RWPE2 (cell line): ENCODE results near the gene ADAMTS6.
A peak's percentile ranks its signal among the peaks of the same experiment; 100 is the strongest.

Source experiments
- ATAC-seq: fragments of 200-7000 bp; cut with Tn5 transposase; 3 replicates; pipeline ENCODE4 v1.9.1; 2021; ENCODE audit warnings: low read depth
- DNase-seq: peaks from one replicate; pipeline ENCODE4 v3.0.0-alpha.2; 2020; ENCODE audit warnings: low spot score
- H3K27ac ChIP-seq: fragments of 450-650 bp; 2 replicates; pipeline ENCODE4 v1.5.1; 2017; ENCODE audit warnings: mild to moderate bottlenecking; ENCODE audit not compliant: poor library complexity, severe bottlenecking
- H3K27me3 ChIP-seq: fragments of 250-450 bp; sonication (Bioruptor Pico); 2 replicates; pipeline ENCODE4 v1.5.1; 2021; ENCODE audit warnings: mild to moderate bottlenecking, moderate library complexity; ENCODE audit not compliant: insufficient read depth, poor library complexity, severe bottlenecking
- H3K36me3 ChIP-seq: fragments of 250-450 bp; sonication (Bioruptor Pico); 2 replicates; pipeline ENCODE4 v1.5.1; 2020; ENCODE audit warnings: low read depth, mild to moderate bottlenecking, moderate library complexity
- H3K4me1 ChIP-seq: fragments of 250-450 bp; sonication (Bioruptor Pico); 2 replicates; pipeline ENCODE4 v1.5.1; 2021; ENCODE audit warnings: mild to moderate bottlenecking, moderate library complexity; ENCODE audit not compliant: insufficient read depth, poor library complexity, severe bottlenecking
- H3K4me3 ChIP-seq: fragments of 250-450 bp; sonication (Bioruptor Pico); 2 replicates; pipeline ENCODE4 v1.5.1; 2021; ENCODE audit warnings: mild to moderate bottlenecking, moderate library complexity; ENCODE audit not compliant: severe bottlenecking
- H3K9me3 ChIP-seq: fragments of 250-450 bp; sonication (Bioruptor Pico); 2 replicates; pipeline ENCODE4 v1.5.1; 2021; ENCODE audit warnings: mild to moderate bottlenecking, moderate library complexity; ENCODE audit not compliant: severe bottlenecking
- CTCF ChIP-seq: fragments of 450-650 bp; IDR thresholded peaks from one replicate; pipeline ENCODE4 v1.5.1; 2017; ENCODE audit warnings: mild to moderate bottlenecking, moderate library complexity; ENCODE audit not compliant: poor library complexity, severe bottlenecking

The ADAMTS6 gene

DNA sequence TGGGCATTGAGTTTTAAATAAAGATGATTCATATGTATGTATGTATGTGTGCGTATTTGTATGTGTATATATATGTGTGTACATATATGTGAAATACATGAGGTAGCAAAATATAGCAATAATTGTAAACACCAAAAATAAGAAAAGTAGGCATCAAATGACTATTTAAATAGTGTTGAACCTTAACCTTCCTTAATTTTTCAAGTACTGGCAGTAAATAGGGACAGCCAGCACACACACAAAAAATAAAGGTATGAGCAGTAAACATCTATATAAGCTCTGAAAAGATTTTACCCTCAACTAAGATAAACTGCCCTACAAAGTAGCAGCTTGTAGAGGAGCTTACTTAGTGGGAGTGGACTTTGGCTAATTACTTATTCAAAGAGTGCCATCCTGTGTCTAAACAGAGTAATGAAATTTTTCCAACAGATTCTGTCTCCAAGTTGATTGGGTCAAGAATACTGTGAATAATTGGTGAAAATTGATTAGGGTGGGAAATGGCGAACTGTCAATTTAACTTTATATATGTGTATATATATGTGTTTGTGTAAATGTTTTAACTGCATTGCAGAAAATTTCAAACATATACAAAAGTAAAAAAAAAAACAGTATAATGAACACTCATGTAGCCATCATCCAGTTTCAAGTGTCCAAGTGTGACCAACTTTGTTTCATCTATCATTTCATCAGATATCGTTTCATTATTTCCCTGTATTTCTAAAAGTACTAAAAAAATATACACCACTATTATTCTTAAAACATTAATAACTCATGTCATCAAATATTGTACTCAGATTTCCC, 2.0 kb upstream of the ADAMTS6 start:
- Histone ChIP-seq H3K27me3 (no peaks in the 10 kb centered on the region), H3K27ac (peak overlapping the region; percentile 78), H3K4me3 (peak overlapping the region; percentile 45), H3K36me3 (no peaks in the 10 kb centered on the region), H3K4me1 (peaks cover 9% of the 10 kb centered on the region), H3K9me3 (no peaks in the 10 kb centered on the region)
- ATAC-seq (peak; percentile 58), DNase-seq (no peak)
- peak; percentile 94 for TF ChIP-seq CTCF

- TF ChIP-seq CTCF, result no peak
- H3K4me1 ChIP-seq, result peaks cover 13% of the 10 kb centered on the region
- no peak for DNase-seq
- H3K9me3 ChIP-seq, result no peaks in the 10 kb centered on the region
- H3K27ac ChIP-seq, result peak overlapping the region; percentile 78
- no peaks in the 10 kb centered on the region for H3K36me3 ChIP-seq
- H3K4me3 ChIP-seq, result peak overlapping the region; percentile 45
- H3K27me3 ChIP-seq, result no peaks in the 10 kb centered on the region
- ATAC-seq, result peak; percentile 19; the same call in 1 of the 3 replicates
These were observed 1.2 kb upstream of the ADAMTS6 start for GRCh38 chr5:65482736-65483545.

- no peak for TF ChIP-seq CTCF
- no peaks in the 10 kb centered on the region for H3K27me3 ChIP-seq
- peaks cover 14% of the 10 kb centered on the region for H3K4me1 ChIP-seq
- no peaks in the 10 kb centered on the region for H3K9me3 ChIP-seq
- peak; percentile 12; the same call in 1 of the 3 replicates for ATAC-seq
- H3K36me3 ChIP-seq, result no peaks in the 10 kb centered on the region
- H3K27ac ChIP-seq, result peak overlapping the region; percentile 78
- peak overlapping the region; percentile 45 for H3K4me3 ChIP-seq
- no peak for DNase-seq
These were observed 596 bp upstream of the ADAMTS6 start for GRCh38 chr5:65482296-65482735.

- DNase-seq (no peak), ATAC-seq (peak; percentile 4; the same call in 1 of the 3 replicates)
- H3K4me1 ChIP-seq, result peaks cover 18% of the 10 kb centered on the region
- H3K9me3 ChIP-seq, result no peaks in the 10 kb centered on the region
- peak overlapping the region; percentile 45 for H3K4me3 ChIP-seq
- H3K36me3 ChIP-seq, result no peaks in the 10 kb centered on the region
- peak overlapping the region; percentile 78 for H3K27ac ChIP-seq
- TF ChIP-seq CTCF, result no peak
- no peaks in the 10 kb centered on the region for H3K27me3 ChIP-seq
These were observed 544 bp downstream of the ADAMTS6 start for GRCh38 chr5:65481171-65481581.
